Measurements from ENCODE around the gene CASR.
"Not testable (repeated sequence)": the region's sequence is repeated elsewhere in the genome, so short reads cannot be mapped to it uniquely, and the experiment has no call there.

The CASR gene

DNA sequence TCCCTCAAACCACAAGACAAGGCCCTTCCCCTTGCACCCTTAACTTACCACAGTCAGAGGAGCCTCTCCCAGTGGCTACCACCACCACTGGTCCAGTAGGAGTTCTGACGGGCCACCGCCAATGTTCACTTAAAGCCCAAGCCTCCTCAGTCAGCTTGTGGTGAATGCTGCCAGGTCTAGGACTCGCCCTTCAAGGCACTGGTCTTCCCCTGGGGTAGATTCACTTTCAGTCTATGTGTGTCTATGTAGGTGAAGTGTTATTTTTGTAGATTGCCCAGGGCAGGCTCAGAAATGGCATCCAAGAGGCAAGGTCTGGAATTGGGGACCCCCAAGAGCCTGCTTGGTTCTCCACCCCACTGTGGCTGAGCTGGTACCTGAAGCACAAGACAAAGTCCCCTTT, 15.4 kb upstream of the CASR start:
- Mint-ChIP-seq H3K36me3 (ENCODE audit: low read depth) (peaks cover 4% of the 10 kb centered on the region), H3K4me3 (no peak overlapping the region), H3K27ac (no peak overlapping the region), H3K27me3 (ENCODE audit: low read depth, poor library complexity) (peaks cover 7% of the 10 kb centered on the region), H3K4me1 (no peaks in the 10 kb centered on the region), H3K9me3 (peaks cover 31% of the 10 kb centered on the region)
- TF ChIP-seq, protein P1, sequence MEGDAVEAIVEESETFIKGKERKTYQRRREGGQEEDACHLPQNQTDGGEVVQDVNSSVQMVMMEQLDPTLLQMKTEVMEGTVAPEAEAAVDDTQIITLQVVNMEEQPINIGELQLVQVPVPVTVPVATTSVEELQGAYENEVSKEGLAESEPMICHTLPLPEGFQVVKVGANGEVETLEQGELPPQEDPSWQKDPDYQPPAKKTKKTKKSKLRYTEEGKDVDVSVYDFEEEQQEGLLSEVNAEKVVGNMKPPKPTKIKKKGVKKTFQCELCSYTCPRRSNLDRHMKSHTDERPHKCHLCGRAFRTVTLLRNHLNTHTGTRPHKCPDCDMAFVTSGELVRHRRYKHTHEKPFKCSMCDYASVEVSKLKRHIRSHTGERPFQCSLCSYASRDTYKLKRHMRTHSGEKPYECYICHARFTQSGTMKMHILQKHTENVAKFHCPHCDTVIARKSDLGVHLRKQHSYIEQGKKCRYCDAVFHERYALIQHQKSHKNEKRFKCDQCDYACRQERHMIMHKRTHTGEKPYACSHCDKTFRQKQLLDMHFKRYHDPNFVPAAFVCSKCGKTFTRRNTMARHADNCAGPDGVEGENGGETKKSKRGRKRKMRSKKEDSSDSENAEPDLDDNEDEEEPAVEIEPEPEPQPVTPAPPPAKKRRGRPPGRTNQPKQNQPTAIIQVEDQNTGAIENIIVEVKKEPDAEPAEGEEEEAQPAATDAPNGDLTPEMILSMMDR (IDR thresholded peaks at IDR 0.05): no peak
- DNase-seq: no peak

DNA sequence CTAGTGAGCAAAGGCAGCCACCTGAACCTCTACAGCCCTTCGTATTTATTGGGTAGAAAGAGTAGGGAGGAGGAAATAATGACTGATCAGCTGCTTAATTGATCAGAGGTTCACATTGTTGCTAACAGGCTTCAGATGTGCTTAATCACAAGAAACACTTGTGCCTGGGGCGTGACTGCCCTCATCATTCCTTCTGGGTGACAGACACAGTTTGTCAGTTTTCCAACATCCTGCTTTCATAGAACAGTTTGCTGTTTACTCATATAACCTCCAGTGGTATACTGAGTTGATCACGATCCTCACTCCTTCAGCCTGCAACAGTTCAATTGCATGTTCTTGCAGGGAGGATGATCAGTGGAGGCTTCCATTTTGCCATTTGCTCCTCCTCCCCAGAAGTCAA, 13.6 kb upstream of the CASR start:
- Mint-ChIP-seq H3K27ac (no peak overlapping the region), H3K4me1 (no peaks in the 10 kb centered on the region), H3K36me3 (ENCODE audit: low read depth) (peaks cover 4% of the 10 kb centered on the region), H3K9me3 (peaks cover 36% of the 10 kb centered on the region), H3K4me3 (no peak overlapping the region), H3K27me3 (ENCODE audit: low read depth, poor library complexity) (peaks cover 12% of the 10 kb centered on the region)
- TF ChIP-seq, protein P1 (IDR thresholded peaks at IDR 0.05): no peak
- no peak for DNase-seq

- H3K4me1 Mint-ChIP-seq; H3K4me3 Mint-ChIP-seq; H3K36me3 Mint-ChIP-seq (ENCODE audit: low read depth); H3K27ac Mint-ChIP-seq; DNase-seq: not testable (repeated sequence)
- H3K27me3 Mint-ChIP-seq (ENCODE audit: low read depth, poor library complexity): peaks cover 12% of the 10 kb centered on the region
- H3K9me3 Mint-ChIP-seq: peaks cover 37% of the 10 kb centered on the region
These were observed 12.1 kb upstream of the CASR start for GRCh38 chr3:122171361-122171760.

DNA sequence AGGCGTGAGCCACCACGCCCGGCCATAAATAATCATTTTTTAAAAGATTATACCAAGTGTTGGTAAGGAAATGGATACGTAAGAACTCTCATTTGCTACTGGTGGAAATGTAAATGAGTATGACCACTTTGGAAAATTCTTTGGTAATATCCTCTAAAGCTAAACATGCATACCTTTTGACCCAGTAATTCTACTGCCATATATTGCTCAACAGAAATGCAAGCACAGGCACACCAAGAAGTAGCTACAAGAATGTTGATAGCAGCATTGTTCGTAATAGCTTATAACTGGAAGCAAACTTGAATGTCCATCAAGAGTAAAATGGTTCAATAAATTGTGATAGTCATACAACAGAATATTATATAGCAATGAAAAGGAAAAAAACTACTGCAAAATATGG, 4.8 kb upstream of the CASR start:
- peaks cover 9% of the 10 kb centered on the region for H3K9me3 Mint-ChIP-seq
- H3K4me3 Mint-ChIP-seq: no peak overlapping the region
- TF ChIP-seq, protein P1 (IDR thresholded peaks at IDR 0.05): no peak
- no peaks in the 10 kb centered on the region for H3K36me3 Mint-ChIP-seq (ENCODE audit: low read depth)
- H3K4me1 Mint-ChIP-seq: peaks cover 3% of the 10 kb centered on the region
- peaks cover 59% of the 10 kb centered on the region for H3K27me3 Mint-ChIP-seq (ENCODE audit: low read depth, poor library complexity)
- no peak for DNase-seq
- H3K27ac Mint-ChIP-seq: no peak overlapping the region

DNA sequence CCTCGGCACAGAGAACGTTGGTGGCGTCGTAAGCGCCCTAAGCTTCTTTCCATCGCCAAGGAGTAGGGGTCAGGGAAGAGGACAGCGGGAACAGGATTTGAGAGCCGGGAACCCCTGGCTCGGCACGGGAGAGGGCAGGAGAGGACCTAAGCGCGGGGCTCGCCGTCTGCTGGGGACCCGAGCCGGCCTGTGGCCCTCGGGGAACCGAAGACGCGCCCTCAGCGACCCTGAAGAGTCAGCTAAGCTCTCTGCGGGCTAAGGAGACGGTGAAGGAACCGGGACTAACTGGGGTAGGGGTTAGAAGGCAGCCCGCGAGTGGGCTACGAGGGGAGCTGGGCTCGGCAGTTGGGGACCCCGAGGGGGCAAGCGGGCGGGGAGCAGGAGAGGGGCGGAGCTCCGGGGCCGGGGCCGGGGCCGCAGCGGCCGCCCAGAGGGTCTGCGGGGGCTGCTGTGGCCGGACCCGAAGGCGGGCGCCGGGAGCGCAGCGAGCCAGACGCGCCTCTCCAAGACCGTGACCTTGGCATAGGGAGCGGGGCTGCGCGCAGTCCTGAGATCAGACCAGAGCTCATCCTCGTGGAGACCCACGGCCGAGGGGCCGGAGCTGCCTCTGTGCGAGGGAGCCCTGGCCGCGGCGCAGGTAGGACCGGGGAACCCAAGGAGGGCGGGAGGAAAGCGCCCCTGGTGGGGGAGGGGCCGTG, 574 bp downstream of the CASR start:
- Mint-ChIP-seq H3K36me3 (ENCODE audit: low read depth) (no peaks in the 10 kb centered on the region), H3K27me3 (ENCODE audit: low read depth, poor library complexity) (peaks cover 100% of the 10 kb centered on the region), H3K4me1 (peaks cover 5% of the 10 kb centered on the region), H3K27ac (no peak overlapping the region), H3K9me3 (no peaks in the 10 kb centered on the region), H3K4me3 (peak overlapping the region; percentile 84)
- peak; percentile 56 for DNase-seq
- TF ChIP-seq, protein P1 (IDR thresholded peaks at IDR 0.05): no peak

DNA sequence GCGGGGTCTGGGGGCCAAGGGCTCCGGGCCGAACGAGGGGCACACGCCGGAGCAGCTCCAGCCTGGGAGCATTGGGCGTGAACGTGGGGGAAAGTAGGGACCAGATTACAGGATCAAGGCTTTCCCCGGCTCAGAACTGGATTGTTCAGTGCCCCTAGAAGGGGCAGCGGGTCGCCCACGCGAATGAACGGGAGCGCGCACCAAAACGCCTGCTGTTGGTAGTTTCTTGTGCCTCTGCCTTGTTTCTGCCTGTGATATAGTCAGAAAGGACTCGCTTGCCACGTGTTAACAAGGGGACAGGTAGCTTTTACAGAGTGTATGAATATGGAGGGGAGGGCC, 1.1 kb downstream of the CASR start:
- peaks cover 98% of the 10 kb centered on the region for H3K27me3 Mint-ChIP-seq (ENCODE audit: low read depth, poor library complexity)
- H3K27ac Mint-ChIP-seq: no peak overlapping the region
- H3K4me3 Mint-ChIP-seq: peak overlapping the region; percentile 66
- DNase-seq: no peak
- no peaks in the 10 kb centered on the region for H3K36me3 Mint-ChIP-seq (ENCODE audit: low read depth)
- peaks cover 5% of the 10 kb centered on the region for H3K4me1 Mint-ChIP-seq
- TF ChIP-seq, protein P1 (IDR thresholded peaks at IDR 0.05): no peak
- no peaks in the 10 kb centered on the region for H3K9me3 Mint-ChIP-seq

All from nephron progenitor cell (in vitro differentiated cells).